ENCODE measurements around the gene CDH10.

Gene CDH10

DNA sequence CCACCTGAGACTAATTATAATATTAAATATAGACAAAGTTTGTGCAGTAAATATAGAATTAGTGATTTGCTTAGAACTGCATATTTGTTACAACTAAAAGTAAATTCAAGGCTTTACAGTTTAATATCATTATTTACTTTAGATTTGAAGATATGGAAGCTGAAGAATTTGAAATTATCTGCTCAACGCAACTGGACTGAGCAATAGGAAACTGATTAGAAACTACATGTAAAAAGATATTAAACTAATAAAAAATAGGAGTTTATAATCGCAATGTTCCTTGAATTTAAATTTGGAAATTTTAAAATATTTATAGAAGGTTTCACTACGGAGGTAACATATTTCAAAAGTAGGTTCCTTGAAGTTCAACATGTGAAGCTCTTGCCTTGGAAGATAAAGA lies 55.2 kb downstream of the CDH10 start:
- no peak overlapping the region for H3K4me3 ChIP-seq (replicated peaks; ENCODE audit: low read depth, low read length)

DNA sequence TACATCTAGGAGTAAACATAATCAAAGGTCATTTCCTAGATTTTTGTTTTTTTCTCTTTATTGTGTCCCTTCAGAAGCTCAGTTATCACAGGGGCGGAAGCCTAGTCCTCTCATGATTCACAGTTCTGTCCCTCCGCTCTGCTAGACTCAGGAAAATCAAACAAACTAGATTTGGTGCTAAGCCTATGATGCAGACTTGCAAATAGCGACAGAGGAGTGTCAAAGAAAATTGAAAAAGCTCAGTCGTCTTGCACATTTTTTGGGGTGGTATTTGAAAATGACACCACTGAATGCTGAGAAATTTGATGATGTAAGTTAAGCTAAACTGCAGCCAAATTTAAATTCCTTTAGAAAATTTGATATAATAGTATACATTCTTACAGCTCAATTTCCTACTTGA lies 59.0 kb downstream of the CDH10 start:
- H3K4me3 ChIP-seq (replicated peaks; ENCODE audit: low read depth, low read length) = no peak overlapping the region
- no peak for DNase-seq (ENCODE audit: low read depth)
- TF ChIP-seq, protein P1, sequence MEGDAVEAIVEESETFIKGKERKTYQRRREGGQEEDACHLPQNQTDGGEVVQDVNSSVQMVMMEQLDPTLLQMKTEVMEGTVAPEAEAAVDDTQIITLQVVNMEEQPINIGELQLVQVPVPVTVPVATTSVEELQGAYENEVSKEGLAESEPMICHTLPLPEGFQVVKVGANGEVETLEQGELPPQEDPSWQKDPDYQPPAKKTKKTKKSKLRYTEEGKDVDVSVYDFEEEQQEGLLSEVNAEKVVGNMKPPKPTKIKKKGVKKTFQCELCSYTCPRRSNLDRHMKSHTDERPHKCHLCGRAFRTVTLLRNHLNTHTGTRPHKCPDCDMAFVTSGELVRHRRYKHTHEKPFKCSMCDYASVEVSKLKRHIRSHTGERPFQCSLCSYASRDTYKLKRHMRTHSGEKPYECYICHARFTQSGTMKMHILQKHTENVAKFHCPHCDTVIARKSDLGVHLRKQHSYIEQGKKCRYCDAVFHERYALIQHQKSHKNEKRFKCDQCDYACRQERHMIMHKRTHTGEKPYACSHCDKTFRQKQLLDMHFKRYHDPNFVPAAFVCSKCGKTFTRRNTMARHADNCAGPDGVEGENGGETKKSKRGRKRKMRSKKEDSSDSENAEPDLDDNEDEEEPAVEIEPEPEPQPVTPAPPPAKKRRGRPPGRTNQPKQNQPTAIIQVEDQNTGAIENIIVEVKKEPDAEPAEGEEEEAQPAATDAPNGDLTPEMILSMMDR (IDR thresholded peaks at IDR 0.05; ENCODE audit: low read length, missing control alignments) = no peak

More for the DNA sequence above, 55.2 kb downstream of the CDH10 start:
- TF ChIP-seq, protein P1 (IDR thresholded peaks at IDR 0.05; ENCODE audit: low read length, missing control alignments) = no peak
- no peak for DNase-seq (ENCODE audit: low read depth)

DNA sequence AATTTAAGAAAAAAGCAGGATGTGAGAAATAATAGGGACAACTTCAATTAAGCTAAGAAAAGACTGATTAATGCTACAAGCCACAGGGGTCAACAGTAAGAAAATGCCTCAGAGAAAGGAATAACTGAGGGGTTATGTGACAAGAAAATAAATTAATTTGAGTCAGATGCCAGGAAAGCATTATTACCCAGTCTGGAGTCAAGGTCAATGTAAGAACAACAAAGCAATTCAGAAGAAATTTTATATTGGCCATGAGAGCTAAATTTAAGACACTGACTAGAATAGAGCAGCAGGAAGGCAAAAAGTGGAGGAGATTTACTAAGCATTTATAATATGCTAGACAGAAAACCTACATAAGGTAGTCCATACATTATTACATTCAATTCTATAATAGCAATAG lies 73.5 kb downstream of the CDH10 start:
- H3K4me3 ChIP-seq (replicated peaks; ENCODE audit: low read depth, low read length) = no peak overlapping the region
- TF ChIP-seq, protein P1 (IDR thresholded peaks at IDR 0.05; ENCODE audit: low read length, missing control alignments) = no peak
- no peak for DNase-seq (ENCODE audit: low read depth)

DNA sequence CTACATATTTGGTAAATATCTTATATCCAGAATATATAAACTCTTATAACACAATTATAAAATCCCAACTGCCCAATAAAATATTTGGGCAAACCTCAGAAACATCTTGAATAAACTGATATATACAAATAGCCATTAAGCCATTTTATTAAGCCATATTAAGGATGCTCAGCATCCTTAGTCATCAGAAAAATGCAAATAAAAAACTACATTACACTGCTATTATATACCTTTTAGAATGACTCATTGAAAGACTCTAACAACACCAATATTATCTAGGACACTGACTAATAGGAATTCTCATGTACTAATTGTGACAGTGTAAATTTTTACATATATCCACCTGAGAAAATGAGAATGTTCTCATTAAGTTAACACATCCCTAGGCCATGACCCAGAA lies 77.8 kb downstream of the CDH10 start:
- DNase-seq (ENCODE audit: low read depth) = no peak
- TF ChIP-seq, protein P1 (IDR thresholded peaks at IDR 0.05; ENCODE audit: low read length, missing control alignments) = no peak
- no peak overlapping the region for H3K4me3 ChIP-seq (replicated peaks; ENCODE audit: low read depth, low read length)

DNA sequence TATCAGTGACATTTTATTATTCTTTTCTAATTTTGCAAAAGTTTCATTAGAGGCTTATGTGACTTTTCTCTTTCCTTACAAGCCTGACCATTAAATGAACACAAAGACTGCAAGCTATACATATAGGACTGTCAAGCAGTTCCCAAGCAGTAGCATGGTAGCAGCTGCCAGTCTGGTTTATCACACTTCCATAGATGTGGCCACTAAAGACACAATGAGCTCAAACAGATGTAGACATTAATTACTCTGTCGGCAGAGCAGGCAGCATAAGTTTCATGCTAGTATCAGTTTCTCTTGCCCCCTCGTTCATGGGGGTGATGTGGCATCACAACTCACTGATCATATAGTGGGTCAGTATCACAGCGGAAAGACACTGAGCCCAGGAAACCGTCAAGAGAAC lies 89.5 kb downstream of the CDH10 start:
- TF ChIP-seq, protein P1 (IDR thresholded peaks at IDR 0.05; ENCODE audit: low read length, missing control alignments) = no peak
- H3K4me3 ChIP-seq (replicated peaks; ENCODE audit: low read depth, low read length) = no peak overlapping the region
- DNase-seq (ENCODE audit: low read depth) = no peak

DNA sequence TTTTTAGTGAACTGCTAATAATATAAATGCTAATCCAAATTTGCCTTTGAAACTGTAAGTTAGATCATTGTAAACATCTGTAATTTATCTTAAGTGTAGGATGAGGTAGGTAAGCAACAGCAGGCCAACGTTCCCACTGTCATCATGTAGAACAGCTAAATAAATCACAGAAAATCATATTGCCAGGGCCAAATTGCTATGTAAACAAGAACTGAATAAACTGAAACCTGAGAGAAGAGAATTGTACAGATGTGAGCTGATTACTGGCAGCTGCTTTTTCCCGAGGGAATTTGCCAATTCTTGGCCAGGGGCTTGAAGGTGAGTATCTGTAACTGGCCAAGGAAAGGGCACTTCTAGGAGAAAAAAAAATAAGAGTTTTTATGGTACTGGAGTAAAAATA lies 97.6 kb downstream of the CDH10 start:
- no peak for DNase-seq (ENCODE audit: low read depth)
- TF ChIP-seq, protein P1 (IDR thresholded peaks at IDR 0.05; ENCODE audit: low read length, missing control alignments) = no peak

DNA sequence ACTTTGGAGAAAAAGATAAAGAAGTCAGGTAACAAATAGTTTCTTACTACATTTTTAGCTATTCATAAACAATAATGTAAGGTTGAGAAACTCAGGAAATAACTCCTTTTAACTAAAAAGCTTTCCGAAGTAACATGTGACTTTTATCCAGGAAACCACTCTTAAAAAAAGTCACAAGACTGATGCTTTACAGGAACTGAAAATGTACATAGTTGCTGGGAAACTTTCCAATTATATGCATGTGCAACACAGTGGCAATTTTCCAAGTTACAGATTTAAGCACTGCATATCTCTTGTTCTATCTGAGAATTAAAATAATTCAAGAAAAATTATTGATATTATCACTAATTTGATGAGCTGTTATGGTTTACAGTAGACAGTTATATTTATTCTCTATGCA lies 105.2 kb downstream of the CDH10 start:
- TF ChIP-seq, protein P1 (IDR thresholded peaks at IDR 0.05; ENCODE audit: low read length, missing control alignments) = no peak
- peak; percentile 13 for DNase-seq (ENCODE audit: low read depth)
- no peak overlapping the region for H3K4me3 ChIP-seq (replicated peaks; ENCODE audit: low read depth, low read length)

More for the DNA sequence above, 97.6 kb downstream of the CDH10 start:
- no peak overlapping the region for H3K4me3 ChIP-seq (replicated peaks; ENCODE audit: low read depth, low read length)

All from fibroblast of pulmonary artery (primary cell).